GM10248 (cell line): ENCODE results near the gene TELO2.

ENCODE experiments used
- CTCF ChIA-PET: fragments of 300-600 bp; sonication (Branson Sonifier 250); formaldehyde crosslinking; extraction: SDS; loops from one replicate; lab custom pipeline; 2021; ENCODE audit warnings: antibody characterized with exemption; lab: Yijun Ruan, JAX
- POLR2A ChIA-PET: fragments of 350-650 bp; sonication (Branson Sonifier 250); formaldehyde crosslinking; extraction: SDS; loops from one replicate; lab custom pipeline; 2020; ENCODE audit warnings: antibody characterized with exemption; lab: Yijun Ruan, JAX
- DNase-seq: peaks from one replicate; pipeline ENCODE4 v3.0.0; 2012; ENCODE audit errors: extremely low spot score
- CTCF ChIP-seq: IDR thresholded peaks from 2 replicates; pipeline ENCODE4 v1.5.1; 2012; ENCODE audit warnings: mild to moderate bottlenecking, low read depth; ENCODE audit errors: extremely low read depth, missing control alignments, control extremely low read depth

Gene TELO2

GRCh38 chr16:1525871-1526607 lies 32.9 kb downstream of the TELO2 start:
- no peak for TF ChIP-seq CTCF
- ChIA-PET POLR2A (no interaction called here), CTCF (no interaction called here)
- DNase-seq, result no peak

GRCh38 chr16:1526608-1527555 lies 33.7 kb downstream of the TELO2 start:
- DNase-seq, result no peak
- POLR2A ChIA-PET, result no interaction called here
- CTCF ChIA-PET, result no interaction called here
- no peak for TF ChIP-seq CTCF

GRCh38 chr16:1527836-1528811 lies 35.0 kb downstream of the TELO2 start:
- ChIA-PET POLR2A (no interaction called here), CTCF (no interaction called here)
- TF ChIP-seq CTCF, result no peak
- no peak for DNase-seq

- no peak for DNase-seq
- TF ChIP-seq CTCF, result no peak
- ChIA-PET POLR2A (no interaction called here), CTCF (no interaction called here)
These were observed 35.9 kb downstream of the TELO2 start for GRCh38 chr16:1528921-1529537.

GRCh38 chr16:1530349-1530882 lies 37.3 kb downstream of the TELO2 start:
- TF ChIP-seq CTCF, result no peak
- no peak for DNase-seq
- ChIA-PET POLR2A (no interaction called here), CTCF (no interaction called here)
